GM19463 (cell line): Measurements from ENCODE around the gene WASHC2C.
"Not testable (repeated sequence)": the region's sequence is repeated elsewhere in the genome, so short reads cannot be mapped to it uniquely, and the experiment has no call there.

Experiments
- ATAC-seq: cut with Tn5 transposase; IDR thresholded peaks from one replicate; pipeline ENCODE4 v1.9.1; 2021; ENCODE audit warnings: mild to moderate bottlenecking, moderate library complexity; ENCODE audit not compliant: unreplicated experiment

WASHC2C gene, protein sequence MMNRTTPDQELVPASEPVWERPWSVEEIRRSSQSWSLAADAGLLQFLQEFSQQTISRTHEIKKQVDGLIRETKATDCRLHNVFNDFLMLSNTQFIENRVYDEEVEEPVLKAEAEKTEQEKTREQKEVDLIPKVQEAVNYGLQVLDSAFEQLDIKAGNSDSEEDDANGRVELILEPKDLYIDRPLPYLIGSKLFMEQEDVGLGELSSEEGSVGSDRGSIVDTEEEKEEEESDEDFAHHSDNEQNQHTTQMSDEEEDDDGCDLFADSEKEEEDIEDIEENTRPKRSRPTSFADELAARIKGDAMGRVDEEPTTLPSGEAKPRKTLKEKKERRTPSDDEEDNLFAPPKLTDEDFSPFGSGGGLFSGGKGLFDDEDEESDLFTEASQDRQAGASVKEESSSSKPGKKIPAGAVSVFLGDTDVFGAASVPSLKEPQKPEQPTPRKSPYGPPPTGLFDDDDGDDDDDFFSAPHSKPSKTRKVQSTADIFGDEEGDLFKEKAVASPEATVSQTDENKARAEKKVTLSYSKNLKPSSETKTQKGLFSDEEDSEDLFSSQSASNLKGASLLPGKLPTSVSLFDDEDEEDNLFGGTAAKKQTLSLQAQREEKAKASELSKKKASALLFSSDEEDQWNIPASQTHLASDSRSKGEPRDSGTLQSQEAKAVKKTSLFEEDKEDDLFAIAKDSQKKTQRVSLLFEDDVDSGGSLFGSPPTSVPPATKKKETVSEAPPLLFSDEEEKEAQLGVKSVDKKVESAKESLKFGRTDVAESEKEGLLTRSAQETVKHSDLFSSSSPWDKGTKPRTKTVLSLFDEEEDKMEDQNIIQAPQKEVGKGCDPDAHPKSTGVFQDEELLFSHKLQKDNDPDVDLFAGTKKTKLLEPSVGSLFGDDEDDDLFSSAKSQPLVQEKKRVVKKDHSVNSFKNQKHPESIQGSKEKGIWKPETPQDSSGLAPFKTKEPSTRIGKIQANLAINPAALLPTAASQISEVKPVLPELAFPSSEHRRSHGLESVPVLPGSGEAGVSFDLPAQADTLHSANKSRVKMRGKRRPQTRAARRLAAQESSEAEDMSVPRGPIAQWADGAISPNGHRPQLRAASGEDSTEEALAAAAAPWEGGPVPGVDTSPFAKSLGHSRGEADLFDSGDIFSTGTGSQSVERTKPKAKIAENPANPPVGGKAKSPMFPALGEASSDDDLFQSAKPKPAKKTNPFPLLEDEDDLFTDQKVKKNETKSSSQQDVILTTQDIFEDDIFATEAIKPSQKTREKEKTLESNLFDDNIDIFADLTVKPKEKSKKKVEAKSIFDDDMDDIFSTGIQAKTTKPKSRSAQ (N-terminal part only)

GRCh38 chr10:45726703-45727420 lies at the start of gene WASHC2C:
Gene WASHC2C, plus strand, starts transcription at chr10:45727266. Its CDS starts 52 bp downstream, at chr10:45727318.
- ATAC-seq: peak; percentile 94

DNA sequence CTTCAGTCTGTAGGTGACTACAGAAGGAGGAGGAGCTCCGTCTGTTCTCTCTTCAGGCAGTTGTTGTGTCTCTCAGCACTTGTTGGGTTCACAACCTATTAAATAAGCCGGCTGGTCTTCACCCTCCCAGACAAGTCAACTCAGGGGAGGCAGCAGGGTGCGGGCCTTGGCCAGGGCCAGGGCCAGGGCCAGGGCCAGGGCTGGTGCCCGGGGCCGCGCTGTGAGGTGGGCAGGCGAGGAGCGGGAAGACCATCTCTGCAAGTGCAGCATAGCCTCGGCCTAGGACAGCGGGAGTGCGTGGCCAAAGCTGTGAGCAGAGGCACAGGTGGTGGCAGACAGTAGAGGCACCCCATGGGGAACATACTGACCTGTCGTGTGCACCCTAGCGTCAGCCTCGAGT lies 48.6 kb upstream of the WASHC2C start:
- ATAC-seq: not testable (repeated sequence)

GRCh38 chr10:45710200-45710796 lies 16.8 kb upstream of the WASHC2C start:
- peak; percentile 99 for ATAC-seq

DNA sequence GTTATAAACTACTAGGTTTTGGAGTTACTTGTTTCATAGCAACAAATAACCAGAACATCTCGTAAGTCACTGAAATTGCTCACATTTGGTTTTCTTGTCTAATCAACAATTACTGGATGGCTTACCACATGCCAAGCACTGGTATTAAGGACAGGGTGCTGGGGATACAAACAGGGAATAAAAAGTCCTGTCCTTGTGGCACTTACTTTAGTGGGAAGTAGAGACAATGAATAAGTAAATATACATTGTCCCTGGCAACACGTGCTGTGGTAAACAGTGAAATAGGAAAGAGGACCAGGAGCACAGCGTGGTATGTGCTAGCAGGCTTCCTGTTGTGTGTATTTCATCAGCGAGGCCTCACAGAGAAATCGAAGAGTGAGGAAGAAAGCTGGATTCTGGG lies 15.8 kb upstream of the WASHC2C start:
- not testable (repeated sequence) for ATAC-seq

DNA sequence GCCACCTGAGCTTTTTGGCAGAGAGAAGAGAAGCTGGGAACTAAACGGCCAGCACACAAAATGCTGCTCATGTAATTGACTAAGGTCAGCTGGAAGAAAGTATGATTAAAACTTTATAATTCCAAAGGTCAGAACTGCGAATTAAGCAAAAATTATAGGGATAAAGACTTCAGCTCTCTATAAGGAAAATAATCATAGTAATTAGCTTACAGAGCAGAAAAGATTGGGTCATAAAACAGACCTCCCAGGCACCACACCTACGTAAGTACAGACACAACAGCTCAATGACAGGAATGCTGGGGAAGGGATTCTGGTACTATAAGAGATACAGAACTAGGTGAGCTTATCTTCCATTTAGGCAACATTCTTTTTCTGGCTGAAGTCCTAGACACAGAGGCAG lies 10.0 kb upstream of the WASHC2C start:
- ATAC-seq: not testable (repeated sequence)

DNA sequence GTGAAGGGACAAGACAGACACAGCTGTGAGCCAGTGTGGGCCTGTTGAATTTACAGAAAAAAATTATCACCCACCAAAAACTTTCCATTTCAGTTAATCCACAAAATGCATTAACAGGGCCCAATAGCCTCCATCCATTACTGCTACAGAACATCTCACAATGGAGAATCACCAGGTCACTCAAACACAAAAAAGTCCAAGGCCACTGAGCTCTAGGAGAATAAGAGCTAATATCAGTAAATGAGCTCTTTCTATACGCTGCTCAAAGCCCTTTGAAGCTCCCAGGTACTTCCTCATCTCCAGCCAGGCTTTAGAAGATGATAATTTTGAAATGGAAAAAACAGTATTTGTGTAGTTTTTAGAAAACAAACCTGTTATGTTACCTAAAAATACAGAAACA lies 9.4 kb upstream of the WASHC2C start:
- ATAC-seq: not testable (repeated sequence)

DNA sequence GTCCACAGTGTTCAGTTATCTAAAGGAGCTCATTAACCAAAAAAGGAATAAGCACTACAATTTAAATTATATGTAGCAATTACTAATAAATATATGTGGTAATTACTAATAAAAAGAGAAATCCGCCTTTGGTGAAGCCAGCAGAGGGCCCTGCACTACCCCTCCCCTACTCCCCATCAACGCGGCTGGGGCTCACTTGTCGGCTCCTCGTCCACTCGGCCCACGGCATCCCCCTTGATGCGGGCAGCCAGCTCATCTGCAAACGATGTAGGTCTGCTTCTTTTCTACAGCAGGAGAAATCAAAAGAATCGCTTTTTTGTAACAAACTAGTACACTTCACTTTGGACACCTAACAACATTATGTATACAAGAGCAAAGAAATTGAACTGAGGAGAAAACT lies 5.6 kb upstream of the WASHC2C start:
- not testable (repeated sequence) for ATAC-seq

GRCh38 chr10:45723851-45724250 lies 3.2 kb upstream of the WASHC2C start:
- ATAC-seq: not testable (repeated sequence)

DNA sequence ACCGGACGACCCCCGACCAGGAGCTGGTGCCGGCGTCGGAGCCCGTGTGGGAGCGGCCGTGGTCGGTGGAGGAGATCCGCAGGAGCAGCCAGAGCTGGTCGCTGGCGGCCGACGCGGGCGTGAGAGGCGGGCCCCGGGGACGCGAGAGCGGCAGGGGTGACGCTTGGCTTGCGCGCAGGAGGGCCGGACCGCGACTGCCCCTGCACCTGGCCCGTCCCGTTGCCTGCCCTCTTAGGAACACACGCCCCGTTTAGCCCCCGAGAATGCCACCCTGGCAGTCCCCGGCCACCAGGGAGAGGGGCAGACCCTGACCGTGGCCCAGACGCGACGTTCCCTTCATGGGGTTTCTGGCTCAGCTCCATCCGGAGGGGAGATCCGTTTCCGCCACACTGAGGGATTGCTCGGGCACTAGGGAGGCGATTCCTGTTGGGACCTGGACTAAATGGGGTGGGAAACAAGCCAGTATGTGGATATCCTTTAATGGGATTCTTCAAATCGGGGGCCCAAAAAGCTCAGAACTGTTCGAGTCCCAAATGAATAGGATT lies 427 bp downstream of the WASHC2C start:
- ATAC-seq: peak; percentile 58

GRCh38 chr10:45734449-45734848 lies 7.4 kb downstream of the WASHC2C start:
- not testable (repeated sequence) for ATAC-seq

- ATAC-seq: not testable (repeated sequence)
Observed at GRCh38 chr10:45734867-45735266, 7.8 kb downstream of the WASHC2C start.

- ATAC-seq: not testable (repeated sequence)
Observed at GRCh38 chr10:45741559-45741958, 14.5 kb downstream of the WASHC2C start.

DNA sequence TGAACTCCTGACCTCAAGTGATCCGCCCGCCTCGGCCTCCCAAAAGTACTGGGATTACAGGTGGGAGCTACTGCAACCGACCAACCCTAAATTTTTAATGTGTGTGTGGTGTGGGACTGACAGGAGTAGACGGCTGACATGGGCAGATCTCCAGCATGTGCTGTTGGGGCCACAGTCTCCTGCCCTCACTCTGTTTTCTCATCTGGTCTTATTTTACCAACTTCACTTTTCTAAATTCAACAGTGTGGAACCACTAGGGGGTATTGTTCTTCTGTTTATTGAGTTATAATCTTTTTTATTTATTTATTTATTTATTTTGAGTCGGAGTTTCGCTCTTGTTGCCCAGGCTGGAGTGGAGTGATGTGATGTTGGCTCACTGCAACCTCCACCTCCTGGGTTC lies 14.9 kb downstream of the WASHC2C start:
- ATAC-seq: not testable (repeated sequence)

- ATAC-seq: not testable (repeated sequence)
Observed at GRCh38 chr10:45751141-45751540, 24.1 kb downstream of the WASHC2C start.

DNA sequence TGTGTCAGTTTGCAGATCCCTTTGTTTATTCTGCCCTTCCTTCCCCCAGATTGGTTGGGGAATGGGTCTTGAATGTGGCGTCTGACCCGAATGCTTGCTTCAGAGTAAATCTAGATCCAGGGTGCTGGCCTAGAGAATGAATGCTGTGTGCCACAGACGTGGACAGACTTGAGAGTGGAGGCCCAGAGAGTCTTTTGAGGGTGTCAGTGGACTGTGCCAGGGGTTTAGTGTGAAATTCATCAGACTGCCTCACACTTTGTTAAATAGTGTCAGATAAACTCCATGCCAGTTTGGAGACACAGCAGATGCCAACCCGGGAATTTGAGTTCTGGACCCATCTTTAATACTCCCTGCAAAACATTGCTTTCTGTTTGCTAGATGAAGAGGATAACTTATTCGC lies 25.1 kb downstream of the WASHC2C start:
- ATAC-seq: not testable (repeated sequence)

- ATAC-seq: not testable (repeated sequence)
Observed at GRCh38 chr10:45753979-45754495, 27.0 kb downstream of the WASHC2C start.

DNA sequence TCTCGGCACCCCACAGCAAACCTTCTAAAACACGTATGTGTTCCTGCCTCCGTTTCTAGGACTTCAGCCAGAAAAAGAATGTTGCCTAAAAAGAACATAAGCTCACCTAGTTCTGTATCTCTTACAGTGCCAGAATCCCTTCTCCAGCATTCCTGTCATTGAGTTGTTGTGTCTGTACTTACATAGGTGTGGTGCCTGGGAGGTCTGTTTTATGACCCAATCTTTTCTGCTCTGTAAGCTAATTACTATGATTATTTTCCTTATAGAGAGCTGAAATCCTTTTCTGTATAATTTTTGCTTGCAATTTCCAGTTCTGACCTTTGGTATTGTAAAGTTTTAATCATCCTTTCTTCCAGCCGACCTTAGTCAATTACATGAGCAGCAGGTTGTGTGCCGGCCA lies 28.0 kb downstream of the WASHC2C start:
- ATAC-seq: not testable (repeated sequence)

DNA sequence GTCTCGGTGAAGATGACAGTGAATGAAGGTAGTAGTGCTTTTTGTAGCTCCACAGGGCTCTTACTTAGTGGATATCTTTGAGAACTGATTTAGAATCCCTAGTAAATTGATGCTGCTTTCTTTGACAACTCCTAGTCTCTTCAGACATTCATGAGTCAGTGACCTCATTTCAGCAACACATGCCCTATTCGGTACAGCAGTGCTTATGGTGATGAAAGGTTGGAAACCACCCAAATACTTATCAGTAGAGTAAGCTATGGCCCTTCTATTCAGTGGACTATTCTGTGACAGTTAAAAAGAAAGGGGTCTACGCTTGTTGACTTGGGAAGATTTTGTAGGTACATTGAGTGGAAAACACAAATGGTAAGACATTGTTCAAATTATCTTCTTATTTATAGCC lies 29.0 kb downstream of the WASHC2C start:
- not testable (repeated sequence) for ATAC-seq
